Progenitor cell of endocrine pancreas (in vitro differentiated cells): ENCODE data around the gene ERCC2. TPM values are rescaled to one million over a fixed set of nuclear protein-coding genes. Genes with fewer than 3 reads are reported as not detected.

ENCODE experiments used
- DNase-seq: peaks from one replicate; pipeline ENCODE4 v3.0.0; 2021; ENCODE audit warnings: low spot score; ENCODE audit not compliant: unreplicated experiment
- H3K27ac Mint-ChIP-seq: 2 replicates; pipeline ENCODE4 v1.8.0; 2021; ENCODE audit warnings: mild to moderate bottlenecking, moderate library complexity, mixed read lengths
- H3K27me3 Mint-ChIP-seq: 2 replicates; pipeline ENCODE4 v1.8.0; 2021; ENCODE audit warnings: mixed read lengths
- H3K36me3 Mint-ChIP-seq: 2 replicates; pipeline ENCODE4 v1.8.0; 2022; ENCODE audit warnings: mixed read lengths; ENCODE audit not compliant: insufficient read depth
- H3K4me1 Mint-ChIP-seq: 2 replicates; pipeline ENCODE4 v1.8.0; 2021; ENCODE audit warnings: low read depth, mixed read lengths
- H3K4me3 Mint-ChIP-seq: 2 replicates; pipeline ENCODE4 v1.8.0; 2021; ENCODE audit warnings: low read depth, mild to moderate bottlenecking, moderate library complexity, mixed read lengths
- H3K9me3 Mint-ChIP-seq: 2 replicates; pipeline ENCODE4 v1.8.0; 2021; ENCODE audit warnings: low read depth, mixed read lengths
- CTCF ChIP-seq: fragments of 200-600 bp; sonication (generic); IDR thresholded peaks from one replicate; pipeline ENCODE4 v1.5.0; 2021; ENCODE audit warnings: antibody characterized with exemption, mild to moderate bottlenecking; ENCODE audit not compliant: unreplicated experiment
- total RNA-seq: library from RNA; stranded (reverse); gene quantifications from 2 replicates; pipeline ENCODE4 v1.2.1, GENCODE V29; 2021

The ERCC2 gene
- total RNA-seq, 1 donor from 2014 or later, result 63.8 TPM

GRCh38 chr19:45349430-45349941, 20.9 kb downstream of the ERCC2 start:
- peaks cover 2% of the 10 kb centered on the region for H3K4me1 Mint-ChIP-seq
- no peak overlapping the region for H3K4me3 Mint-ChIP-seq
- no peak for DNase-seq
- no peak overlapping the region for H3K27ac Mint-ChIP-seq
- TF ChIP-seq CTCF, result no peak
- H3K36me3 Mint-ChIP-seq, result peaks cover 6% of the 10 kb centered on the region
- H3K27me3 Mint-ChIP-seq, result peaks cover 14% of the 10 kb centered on the region
- H3K9me3 Mint-ChIP-seq, result no peaks in the 10 kb centered on the region

GRCh38 chr19:45349126-45349415, 21.3 kb downstream of the ERCC2 start:
- H3K9me3 Mint-ChIP-seq, result no peaks in the 10 kb centered on the region
- DNase-seq, result no peak
- H3K4me3 Mint-ChIP-seq, result no peak overlapping the region
- H3K4me1 Mint-ChIP-seq, result peaks cover 2% of the 10 kb centered on the region
- peak overlapping the region; percentile 83 for H3K27ac Mint-ChIP-seq
- H3K27me3 Mint-ChIP-seq, result peaks cover 17% of the 10 kb centered on the region
- H3K36me3 Mint-ChIP-seq, result peaks cover 6% of the 10 kb centered on the region
- TF ChIP-seq CTCF, result no peak

DNA sequence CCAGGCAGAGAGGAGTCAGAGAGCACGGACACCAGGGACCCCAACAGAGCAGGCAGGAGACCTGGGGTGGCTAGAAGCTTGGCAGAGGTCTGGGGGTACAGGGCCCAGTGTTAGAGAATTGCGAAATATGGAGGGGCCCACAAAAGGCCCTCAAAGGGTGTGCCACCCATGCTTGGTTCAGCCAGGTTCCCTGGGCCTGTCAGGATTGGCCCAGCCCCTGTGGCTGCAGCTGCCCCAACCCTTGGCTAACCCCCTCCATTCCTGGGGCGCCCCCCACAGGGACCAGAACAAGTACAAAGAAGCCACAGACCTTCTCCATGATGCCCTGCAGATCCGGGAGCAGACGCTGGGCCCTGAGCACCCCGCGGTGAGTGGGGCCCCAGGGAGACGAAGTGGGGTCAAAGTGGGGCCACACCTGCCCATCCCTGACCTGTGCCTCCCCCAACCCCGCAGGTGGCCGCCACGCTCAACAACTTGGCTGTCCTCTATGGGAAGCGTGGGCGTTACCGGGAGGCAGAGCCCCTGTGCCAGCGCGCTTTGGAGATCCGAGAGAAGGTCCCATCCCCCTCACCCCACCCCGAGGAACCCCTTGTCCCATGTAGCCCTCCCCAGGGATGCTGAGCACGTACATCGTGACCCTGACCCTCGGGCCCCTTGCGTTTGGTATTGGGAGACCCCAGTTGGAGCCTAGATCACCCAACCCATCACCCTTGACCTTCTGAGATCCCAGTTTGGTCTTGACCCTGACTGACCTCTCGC, 21.8 kb downstream of the ERCC2 start:
- Mint-ChIP-seq H3K27ac (no peak overlapping the region), H3K27me3 (peaks cover 19% of the 10 kb centered on the region), H3K4me1 (peaks cover 2% of the 10 kb centered on the region), H3K4me3 (no peak overlapping the region), H3K9me3 (no peaks in the 10 kb centered on the region), H3K36me3 (peaks cover 5% of the 10 kb centered on the region)
- TF ChIP-seq CTCF, result no peak
- no peak for DNase-seq

- no peak overlapping the region for H3K4me3 Mint-ChIP-seq
- H3K27me3 Mint-ChIP-seq, result peaks cover 21% of the 10 kb centered on the region
- no peak overlapping the region for H3K27ac Mint-ChIP-seq
- H3K4me1 Mint-ChIP-seq, result peaks cover 2% of the 10 kb centered on the region
- DNase-seq, result no peak
- no peak for TF ChIP-seq CTCF
- H3K36me3 Mint-ChIP-seq, result peaks cover 1% of the 10 kb centered on the region
- no peaks in the 10 kb centered on the region for H3K9me3 Mint-ChIP-seq
Observed at GRCh38 chr19:45347570-45348366, 22.6 kb downstream of the ERCC2 start.

DNA sequence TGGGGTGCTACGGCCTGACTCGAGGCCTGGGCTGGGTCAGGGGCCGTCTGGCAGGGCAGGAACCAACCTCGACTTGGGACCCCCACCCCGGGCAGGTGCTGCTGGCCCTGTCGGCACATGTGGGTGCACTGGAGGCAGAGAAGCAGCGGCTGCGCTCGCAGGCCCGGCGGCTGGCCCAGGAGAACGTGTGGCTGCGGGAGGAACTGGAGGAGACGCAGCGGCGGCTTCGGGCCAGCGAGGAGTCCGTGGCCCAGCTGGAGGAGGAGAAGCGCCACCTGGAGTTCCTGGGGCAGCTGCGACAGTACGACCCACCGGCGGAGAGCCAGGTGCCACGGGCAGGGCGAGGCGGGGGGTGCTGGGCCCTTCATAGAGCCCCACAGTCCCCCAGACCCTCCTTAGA, 23.9 kb downstream of the ERCC2 start:
- Mint-ChIP-seq H3K4me3 (no peak overlapping the region), H3K4me1 (peaks cover 2% of the 10 kb centered on the region), H3K27me3 (peaks cover 21% of the 10 kb centered on the region), H3K36me3 (peaks cover 1% of the 10 kb centered on the region), H3K27ac (no peak overlapping the region), H3K9me3 (no peaks in the 10 kb centered on the region)
- no peak for DNase-seq
- no peak for TF ChIP-seq CTCF
